ENCODE measurements around the gene MAPK14.

MAPK14 gene

DNA sequence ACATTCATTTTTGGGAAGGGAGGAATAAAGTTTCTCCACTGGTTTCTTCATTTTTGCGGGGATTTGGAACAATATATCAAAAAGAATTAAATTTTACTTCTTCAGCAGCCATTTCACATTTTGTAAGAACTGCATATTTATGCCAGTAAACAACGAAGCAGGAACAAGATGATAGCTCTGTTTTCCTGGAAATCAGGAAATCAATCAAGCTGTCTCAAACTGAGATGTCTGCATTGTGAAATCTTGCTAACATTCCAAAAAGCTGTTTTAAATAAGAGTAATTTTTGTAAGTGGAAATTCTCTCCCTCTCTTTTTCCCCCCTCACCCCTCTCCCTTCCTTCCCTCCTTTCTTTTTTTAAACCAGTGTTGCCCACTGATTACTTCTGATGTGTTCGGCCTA lies 122.7 kb downstream of the MAPK14 start:
- Mint-ChIP-seq H3K36me3 (peaks cover 3% of the 10 kb centered on the region), H3K27me3 (no peaks in the 10 kb centered on the region), H3K4me3 (no peak overlapping the region), H3K27ac (no peak overlapping the region), H3K4me1 (ENCODE audit: low read depth) (peaks cover 10% of the 10 kb centered on the region), H3K9me3 (ENCODE audit: low read depth) (no peaks in the 10 kb centered on the region)

DNA sequence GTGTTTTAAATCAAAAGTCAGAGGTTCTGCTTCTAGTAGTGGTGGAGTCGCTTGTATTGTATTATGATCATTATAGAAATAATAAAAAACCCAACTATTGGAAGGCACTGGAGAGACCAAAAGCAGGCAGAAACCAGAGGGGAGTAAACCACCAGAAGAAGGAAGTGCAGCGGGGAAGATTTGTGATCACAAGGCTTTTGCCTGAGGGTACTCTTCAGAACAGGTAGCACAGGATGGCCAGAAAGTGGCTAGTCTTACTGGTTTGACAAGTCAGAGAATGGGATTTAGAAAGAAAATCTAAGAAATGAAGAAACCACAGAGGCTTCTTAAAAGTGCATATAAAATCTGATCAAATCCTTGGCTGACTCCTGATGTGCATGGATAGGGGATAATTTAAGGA lies 126.7 kb downstream of the MAPK14 start:
- peaks cover 5% of the 10 kb centered on the region for H3K9me3 Mint-ChIP-seq (ENCODE audit: low read depth)
- peaks cover 2% of the 10 kb centered on the region for H3K4me1 Mint-ChIP-seq (ENCODE audit: low read depth)
- H3K27ac Mint-ChIP-seq, result no peak overlapping the region
- peaks cover 8% of the 10 kb centered on the region for H3K36me3 Mint-ChIP-seq
- no peak overlapping the region for H3K4me3 Mint-ChIP-seq
- H3K27me3 Mint-ChIP-seq, result no peaks in the 10 kb centered on the region

DNA sequence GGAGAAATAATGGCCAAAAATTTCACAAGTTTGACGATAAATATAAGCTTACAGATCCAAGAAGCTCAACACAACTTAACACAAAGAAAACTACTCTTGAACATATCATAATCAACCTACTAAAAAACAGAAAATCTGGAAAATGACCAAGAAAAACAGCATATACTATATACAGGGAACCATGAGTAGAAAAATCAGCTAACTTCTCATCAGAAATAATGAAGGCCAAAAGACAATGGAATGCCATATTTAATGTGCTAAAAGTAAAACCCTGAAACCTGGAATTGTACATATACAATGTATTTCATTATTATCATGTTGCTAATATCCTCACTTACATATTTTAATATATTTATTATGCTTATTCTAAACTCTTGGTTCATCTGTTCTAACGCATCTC lies 128.1 kb downstream of the MAPK14 start:
- H3K27ac Mint-ChIP-seq, result no peak overlapping the region
- H3K36me3 Mint-ChIP-seq, result peaks cover 15% of the 10 kb centered on the region
- no peak overlapping the region for H3K4me3 Mint-ChIP-seq
- H3K27me3 Mint-ChIP-seq, result no peaks in the 10 kb centered on the region
- peaks cover under 1% of the 10 kb centered on the region for H3K4me1 Mint-ChIP-seq (ENCODE audit: low read depth)
- H3K9me3 Mint-ChIP-seq (ENCODE audit: low read depth), result peaks cover 5% of the 10 kb centered on the region

DNA sequence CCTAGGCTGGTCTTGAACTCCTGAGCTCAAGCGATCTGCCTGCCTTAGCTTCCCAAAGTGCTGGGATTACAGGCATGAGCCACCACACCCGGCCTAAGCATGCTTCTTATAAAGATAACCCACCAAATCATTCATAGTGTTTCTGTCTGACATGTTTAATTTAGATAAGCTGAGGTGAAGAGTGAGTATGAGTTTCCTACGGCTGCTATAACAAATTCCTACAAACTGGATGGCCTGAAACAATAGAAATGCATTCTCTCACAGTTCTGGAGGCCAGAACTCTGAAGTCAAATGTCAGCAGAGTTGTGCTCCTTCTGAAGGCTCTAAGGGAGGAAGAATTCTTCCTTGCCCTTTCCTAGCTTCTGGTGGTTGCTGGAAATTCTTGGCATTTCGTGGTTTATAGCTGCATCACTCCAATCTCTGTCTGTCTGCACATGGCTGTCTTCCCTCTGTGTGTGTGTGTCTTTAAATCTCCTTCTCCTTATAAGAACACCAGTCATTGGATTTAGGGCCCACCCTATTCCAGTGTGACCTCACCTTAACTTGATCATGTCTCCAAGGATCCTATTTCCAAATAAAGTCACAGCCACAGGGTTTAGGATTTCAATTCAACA lies 132.6 kb downstream of the MAPK14 start:
- H3K27ac Mint-ChIP-seq, result no peak overlapping the region
- H3K27me3 Mint-ChIP-seq, result no peaks in the 10 kb centered on the region
- H3K4me1 Mint-ChIP-seq (ENCODE audit: low read depth), result no peaks in the 10 kb centered on the region
- H3K9me3 Mint-ChIP-seq (ENCODE audit: low read depth), result peaks cover 5% of the 10 kb centered on the region
- H3K36me3 Mint-ChIP-seq, result peaks cover 17% of the 10 kb centered on the region
- no peak overlapping the region for H3K4me3 Mint-ChIP-seq
